Ascending aorta (tissue), 2 donors: ENCODE measurements around the gene GTF3C4. TPM values are rescaled to one million over a fixed set of nuclear protein-coding genes. Genes with fewer than 3 reads are reported as not detected.
A peak's percentile ranks its signal among the peaks of the same experiment; 100 is the strongest.

ENCODE experiments used
- DNase-seq, 2 donors: peaks; one replicate each; pipeline ENCODE4 v3.0.0-alpha.2; 2019; ENCODE audit warnings: low spot score in 2 of 2
- H3K27ac ChIP-seq, 2 donors: fragments of 200-600 bp; sonication (generic); one replicate each; pipeline ENCODE4 v1.5.1; 2016 to 2017; ENCODE audit warnings: mild to moderate bottlenecking in 1 of 2
- H3K27me3 ChIP-seq: fragments of 200-600 bp; sonication (generic); one replicate; pipeline ENCODE4 v1.5.1; 2017
- H3K36me3 ChIP-seq, 2 donors: fragments of 200-600 bp; sonication (generic); one replicate each; pipeline ENCODE4 v1.5.1; 2016
- H3K4me1 ChIP-seq, 2 donors: fragments of 200-600 bp; sonication (generic); one replicate each; pipeline ENCODE4 v1.5.1; 2016 to 2017; ENCODE audit warnings: mild to moderate bottlenecking in 1 of 2
- H3K4me3 ChIP-seq, 2 donors: fragments of 200-600 bp; sonication (generic); one replicate each; pipeline ENCODE4 v1.5.1; 2016 to 2017; ENCODE audit warnings: mild to moderate bottlenecking in 1 of 2
- H3K9me3 ChIP-seq, 2 donors: fragments of 200-600 bp; sonication (generic); one replicate each; pipeline ENCODE4 v1.5.1; 2016
- CTCF ChIP-seq, 3 experiments: fragments of 200-600 bp in 2 of 3; fragments of 450-650 bp in 1 of 3; sonication (generic) in 2 of 3; IDR thresholded peaks; one replicate each; pipeline ENCODE4 v1.5.1; 2016 to 2019; ENCODE audit warnings: antibody characterized with exemption in 3 of 3, mild to moderate bottlenecking in 1 of 3, moderate library complexity in 1 of 3
- intact Hi-C: fragments of 100-400 bp; cut with DNase I; formaldehyde crosslinking; loops from one replicate; pipeline ENCODE4 v1.15.1; 2023
- total RNA-seq: library from RNA; depleted of rRNA; stranded (reverse); fragments of >200 nt; gene quantifications from one replicate; pipeline ENCODE4 v1.1.0, GENCODE V29; 2016

GTF3C4 gene
- total RNA-seq, 1 donor from 2014 or later: 9.8 TPM

- intact Hi-C loops: loop anchor here (2.0 to 10.0 kb wide), 2 partner anchors 273 to 597 kb away; partner anchors contain the start of genes MED27 and TSC1
- no peak for TF ChIP-seq CTCF (IDR thresholded peaks at IDR 0.05)
- Histone ChIP-seq H3K4me3 (peak overlapping the region; percentile 83 to 100), H3K4me1 (peaks cover 0 to 25% of the 10 kb centered on the region in 2 donors), H3K9me3 (no peaks in the 10 kb centered on the region), H3K27ac (no peak overlapping the region), H3K27me3 (no peaks in the 10 kb centered on the region), H3K36me3 (no peaks in the 10 kb centered on the region)
- DNase-seq: no peak
Measured at GRCh38 chr9:132671620-132672412, 1.6 kb downstream of the GTF3C4 start.

- intact Hi-C loops: loop anchor here (10.0 kb wide), 1 partner anchor 598 kb away; the partner anchor contains the start of gene MED27
- H3K4me1 ChIP-seq: peaks cover 0 to 25% of the 10 kb centered on the region in 2 donors
Measured at GRCh38 chr9:132672413-132672690, 2.1 kb downstream of the GTF3C4 start.

GRCh38 chr9:132673355-132673754, 3.1 kb downstream of the GTF3C4 start:
- Histone ChIP-seq H3K9me3 (no peaks in the 10 kb centered on the region), H3K27ac (no peak overlapping the region), H3K27me3 (no peaks in the 10 kb centered on the region), H3K36me3 (peaks cover 3 to 6% of the 10 kb centered on the region in 2 donors), H3K4me1 (peaks cover 0 to 25% of the 10 kb centered on the region in 2 donors), H3K4me3 (no peak overlapping the region)
- intact Hi-C loops: loop anchor here (10.0 kb wide), 1 partner anchor 599 kb away; the partner anchor contains the start of gene MED27
- TF ChIP-seq CTCF (IDR thresholded peaks at IDR 0.05): no peak
- no peak for DNase-seq

More at GRCh38 chr9:132672413-132672690, 2.1 kb downstream of the GTF3C4 start:
- Histone ChIP-seq H3K36me3 (no peaks in the 10 kb centered on the region), H3K4me3 (no peak overlapping the region), H3K27ac (no peak overlapping the region), H3K27me3 (no peaks in the 10 kb centered on the region), H3K9me3 (no peaks in the 10 kb centered on the region)
- no peak for TF ChIP-seq CTCF (IDR thresholded peaks at IDR 0.05)
- DNase-seq: no peak

GRCh38 chr9:132674485-132674884, 4.2 kb downstream of the GTF3C4 start:
- no peaks in the 10 kb centered on the region for H3K27me3 ChIP-seq
- intact Hi-C loops: loop anchor here (10.0 kb wide), 1 partner anchor 600 kb away; the partner anchor contains the start of gene MED27

GRCh38 chr9:132677976-132678375, 7.7 kb downstream of the GTF3C4 start:
- Histone ChIP-seq H3K9me3 (no peaks in the 10 kb centered on the region), H3K27ac (no peak overlapping the region), H3K4me1 (peaks cover 0 to 8% of the 10 kb centered on the region in 2 donors), H3K27me3 (no peaks in the 10 kb centered on the region), H3K4me3 (no peak overlapping the region), H3K36me3 (peaks cover 19 to 30% of the 10 kb centered on the region in 2 donors)
- DNase-seq: no peak
- TF ChIP-seq CTCF (IDR thresholded peaks at IDR 0.05): no peak
- intact Hi-C loops: loop anchor here (10.0 kb wide), 1 partner anchor 603 kb away; the partner anchor contains the start of gene MED27

More at GRCh38 chr9:132674485-132674884, 4.2 kb downstream of the GTF3C4 start:
- peaks cover 14 to 17% of the 10 kb centered on the region in 2 donors for H3K36me3 ChIP-seq
- no peak overlapping the region for H3K27ac ChIP-seq
- no peak for TF ChIP-seq CTCF (IDR thresholded peaks at IDR 0.05)
- no peaks in the 10 kb centered on the region for H3K9me3 ChIP-seq
- DNase-seq: no peak
- H3K4me1 ChIP-seq: peaks cover 0 to 22% of the 10 kb centered on the region in 2 donors
- H3K4me3 ChIP-seq: no peak overlapping the region
